HepG2 (cell line): Measurements from ENCODE around the gene CCNB3. TPM values are rescaled to one million over a fixed set of nuclear protein-coding genes. Genes with fewer than 3 reads are reported as not detected.

ENCODE experiments used
- ATAC-seq: fragments of 200-7000 bp; cut with Tn5 transposase; 3 replicates; pipeline ENCODE4 v1.9.1; 2020; ENCODE audit warnings: mild to moderate bottlenecking, moderate library complexity
- BruUV-seq: library from RNA; stranded (reverse); fragments of 400-500 nt; replicated peaks from 2 replicates; lab custom pipeline; 2021; lab: Mats Ljungman, UMichigan
- CTCF ChIA-PET: fragments of 300-600 bp; formaldehyde crosslinking; extraction: SDS; loops from one replicate; lab custom pipeline; 2021; ENCODE audit warnings: low total read pairs, inconsistent platforms, low intra/inter-chr PET ratio; lab: Yijun Ruan, JAX
- POLR2A ChIA-PET: fragments of 350-600 bp; sonication (Branson Sonifier 250); formaldehyde crosslinking; loops from one replicate; lab custom pipeline; 2020; ENCODE audit warnings: antibody characterized with exemption, inconsistent platforms; lab: Yijun Ruan, JAX
- DNase-seq: peaks from one replicate; pipeline ENCODE4 v3.0.0-alpha.2; 2015; ENCODE audit warnings: low spot score
- FAIRE-seq: peaks from 3 replicates; lab custom pipeline; 2011; peaks lifted over from hg19 to GRCh38; lab: Jason Lieb, UNC
- H2AFZ ChIP-seq: one replicate; pipeline ENCODE4 v1.6.1; 2011; ENCODE audit warnings: low read length, inconsistent platforms
- H3K27ac ChIP-seq: fragments of 300-600 bp; 3 replicates; pipeline ENCODE4 v1.8.0; 2011; ENCODE audit warnings: mixed run types, mild to moderate bottlenecking, mixed read lengths, low read length, inconsistent platforms; ENCODE audit not compliant: insufficient read depth; ENCODE audit errors: extremely low read length
- H3K27me3 ChIP-seq, 2 experiments: fragments of 200-600 bp in 1 of 2; 2 replicates in 1 of 2; 3 replicates in 1 of 2; pipeline versions ENCODE4 v1.6.0 to v1.8.0; 2011; ENCODE audit warnings: low read length in 2 of 2, mild to moderate bottlenecking in 2 of 2, moderate library complexity in 2 of 2, inconsistent platforms in 1 of 2; ENCODE audit not compliant: insufficient read depth in 2 of 2, control insufficient read depth in 1 of 2
- H3K36me3 ChIP-seq, 2 experiments: fragments of 200-600 bp in 1 of 2; replicated peaks in 1 of 2; 2 replicates in 1 of 2; 3 replicates in 1 of 2; pipeline versions ENCODE4 v1.5.1 to v1.8.0; 2011; ENCODE audit warnings: low read length in 2 of 2, inconsistent platforms in 1 of 2; ENCODE audit not compliant: insufficient read depth in 2 of 2, control insufficient read depth in 1 of 2
- H3K4me1 ChIP-seq: 2 replicates; pipeline ENCODE4 v1.5.1; 2012; ENCODE audit warnings: low read length, inconsistent platforms; ENCODE audit not compliant: insufficient read depth
- H3K4me2 ChIP-seq: 2 replicates; pipeline ENCODE4 v1.6.0; 2011; ENCODE audit warnings: low read depth, low read length, inconsistent platforms
- H3K4me3 ChIP-seq, 3 experiments: fragments of 200-600 bp in 1 of 3; sonication (generic), shearing (Covaris generic) in 1 of 3; replicated peaks in 1 of 3; 2 replicates each; pipeline ENCODE4 v1.5.1; 2011 to 2016; ENCODE audit warnings: low read length in 3 of 3, inconsistent platforms in 2 of 3, low read depth in 2 of 3, mild to moderate bottlenecking in 2 of 3, control low read depth in 1 of 3, mixed read lengths in 1 of 3; ENCODE audit not compliant: insufficient read depth in 1 of 3
- H3K79me2 ChIP-seq: one replicate; pipeline ENCODE4 v1.6.1; 2011; ENCODE audit warnings: low read length, inconsistent platforms; ENCODE audit not compliant: insufficient read depth
- H3K9ac ChIP-seq: 2 replicates; pipeline ENCODE4 v1.6.0; 2011; ENCODE audit warnings: mild to moderate bottlenecking, low read depth, low read length, inconsistent platforms; ENCODE audit not compliant: insufficient read depth
- H3K9me3 ChIP-seq: 2 replicates; pipeline ENCODE4 v1.5.1; 2012; ENCODE audit warnings: mild to moderate bottlenecking, low read length
- H4K20me1 ChIP-seq: 2 replicates; pipeline ENCODE4 v1.6.0; 2011; ENCODE audit warnings: inconsistent platforms, mild to moderate bottlenecking, low read length, moderate library complexity; ENCODE audit not compliant: insufficient read depth
- CENPT ChIP-seq: sonication (generic); formaldehyde crosslinking; IDR thresholded peaks from 2 replicates; pipeline ENCODE4 v1.8.0; 2022; ENCODE audit warnings: low read depth, mild to moderate bottlenecking, moderate library complexity, missing genetic modification reagents
- IRF2 ChIP-seq: IDR thresholded peaks from 2 replicates; pipeline ENCODE4 v1.6.1; 2018; ENCODE audit warnings: missing genetic modification reagents, missing compliant biosample characterization
- MAFK ChIP-seq, 2 experiments: IDR thresholded peaks in 1 of 2; conservative IDR thresholded peaks in 1 of 2; 2 replicates each; pipeline ENCODE4 v1.6.1; 2011; ENCODE audit warnings: improper control_type of control experiment in 2 of 2, low read length in 2 of 2
- MXD1 ChIP-seq: sonication (generic); formaldehyde crosslinking; IDR thresholded peaks from 2 replicates; pipeline ENCODE4 v1.4.0; 2020; ENCODE audit warnings: mild to moderate bottlenecking, missing genetic modification reagents
- NFE2L2 ChIP-seq: fragments of 150-350 bp; IDR thresholded peaks from 2 replicates; pipeline ENCODE4 v1.6.1; 2014; ENCODE audit warnings: low read length
- SRF ChIP-seq: IDR thresholded peaks from 2 replicates; pipeline ENCODE4 v1.6.1; 2011; ENCODE audit warnings: mild to moderate bottlenecking, low read depth, low read length, moderate library complexity
- WGBS: methylation state at CpG from one replicate; pipeline ENCODE4 v1.1.6; 2017; ENCODE audit warnings: low lambda C conversion rate; 5-methylcytosine and 5-hydroxymethylcytosine counted together
- in situ Hi-C: cut with HindIII; loops from 2 replicates; pipeline ENCODE4 v1.10.0; 2017; ENCODE audit warnings: low pct_unique_long_range_greater_than_20kb; ENCODE audit not compliant: extremely low pct_ligation_motif_present
- intact Hi-C: fragments of 100-400 bp; cut with micrococcal nuclease; formaldehyde crosslinking; loops from one replicate; pipeline ENCODE4 v1.10.0; 2022; ENCODE audit not compliant: unreplicated experiment
- polyA plus RNA-seq, 8 experiments: library from polyadenylated mRNA; depleted of rRNA in 3 of 8; stranded (reverse) in 7 of 8; unstranded in 1 of 8; fragments of >200 nt; fragmentation: Illumina TruSeq in 4 of 8; extraction: Trizol in 4 of 8; gene quantifications; 2 replicates each; pipeline versions ENCODE4 v1.2.1 to v1.2.3, GENCODE V29; 2011 to 2016; ENCODE audit warnings: low read depth in 4 of 8, missing spikeins in 1 of 8, mixed read lengths in 1 of 8; ENCODE audit not compliant: insufficient read depth in 1 of 8
- total RNA-seq, 5 experiments: library from RNA; depleted of rRNA; stranded (reverse); fragments of >200 nt; fragmentation: Illumina TruSeq; extraction: Trizol; gene quantifications; 2 replicates each; pipeline ENCODE4 v1.2.3, GENCODE V29; 2016; ENCODE audit warnings: low read depth in 1 of 5
- TF ChIP-seq, protein P1 (sequence below): sonication (generic); formaldehyde crosslinking; IDR thresholded peaks from 2 replicates; pipeline ENCODE4 v1.5.0; 2020; ENCODE audit warnings: mild to moderate bottlenecking, missing genetic modification reagents, moderate library complexity
- TF ChIP-seq, protein P2 (sequence below): sonication (generic); formaldehyde crosslinking; IDR thresholded peaks from 2 replicates; pipeline ENCODE4 v1.4.0; 2020; ENCODE audit warnings: missing genetic modification reagents, mild to moderate bottlenecking, borderline replicate concordance
- TF ChIP-seq, protein P3 (sequence below): sonication (generic); formaldehyde crosslinking; IDR thresholded peaks from 2 replicates; pipeline ENCODE4 v1.4.0; 2020; ENCODE audit warnings: mild to moderate bottlenecking, missing genetic modification reagents

Gene CCNB3
- total and polyA plus RNA-seq, 2 of the 13 experiments (the other 11 are each of a cell fraction or from before 2014, with no cell fraction given) = 0.04 to 0.07 TPM

- no peak for TF ChIP-seq MXD1
- TF ChIP-seq, all 625 proteins: peak for 0
Observed at GRCh38 chrX:50167366-50167765, 37.2 kb upstream of the CCNB3 start (continued).

GRCh38 chrX:50168241-50168687 is 36.3 kb upstream of the CCNB3 start:
- DNase-seq = no peak
- H3K79me2 ChIP-seq = no peaks in the 10 kb centered on the region
- no peak overlapping the region for H3K4me2 ChIP-seq
- BruUV-seq = no TSS peak
- intact Hi-C loops = no loop called here
- H3K27ac ChIP-seq = no peak overlapping the region
- peak in 1 of 2 experiments; percentile 21; a peak in 1 of 4 replicates for TF ChIP-seq MAFK (conservative IDR thresholded peaks at IDR 0.05 in 1 of 2, IDR thresholded peaks at IDR 0.05 in 1 of 2; ENCODE audit: low read length in 2 of 2)
- TF ChIP-seq, protein P1, sequence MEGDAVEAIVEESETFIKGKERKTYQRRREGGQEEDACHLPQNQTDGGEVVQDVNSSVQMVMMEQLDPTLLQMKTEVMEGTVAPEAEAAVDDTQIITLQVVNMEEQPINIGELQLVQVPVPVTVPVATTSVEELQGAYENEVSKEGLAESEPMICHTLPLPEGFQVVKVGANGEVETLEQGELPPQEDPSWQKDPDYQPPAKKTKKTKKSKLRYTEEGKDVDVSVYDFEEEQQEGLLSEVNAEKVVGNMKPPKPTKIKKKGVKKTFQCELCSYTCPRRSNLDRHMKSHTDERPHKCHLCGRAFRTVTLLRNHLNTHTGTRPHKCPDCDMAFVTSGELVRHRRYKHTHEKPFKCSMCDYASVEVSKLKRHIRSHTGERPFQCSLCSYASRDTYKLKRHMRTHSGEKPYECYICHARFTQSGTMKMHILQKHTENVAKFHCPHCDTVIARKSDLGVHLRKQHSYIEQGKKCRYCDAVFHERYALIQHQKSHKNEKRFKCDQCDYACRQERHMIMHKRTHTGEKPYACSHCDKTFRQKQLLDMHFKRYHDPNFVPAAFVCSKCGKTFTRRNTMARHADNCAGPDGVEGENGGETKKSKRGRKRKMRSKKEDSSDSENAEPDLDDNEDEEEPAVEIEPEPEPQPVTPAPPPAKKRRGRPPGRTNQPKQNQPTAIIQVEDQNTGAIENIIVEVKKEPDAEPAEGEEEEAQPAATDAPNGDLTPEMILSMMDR (CRISPR knock-in tag) = no peak
- TF ChIP-seq, protein P2, sequence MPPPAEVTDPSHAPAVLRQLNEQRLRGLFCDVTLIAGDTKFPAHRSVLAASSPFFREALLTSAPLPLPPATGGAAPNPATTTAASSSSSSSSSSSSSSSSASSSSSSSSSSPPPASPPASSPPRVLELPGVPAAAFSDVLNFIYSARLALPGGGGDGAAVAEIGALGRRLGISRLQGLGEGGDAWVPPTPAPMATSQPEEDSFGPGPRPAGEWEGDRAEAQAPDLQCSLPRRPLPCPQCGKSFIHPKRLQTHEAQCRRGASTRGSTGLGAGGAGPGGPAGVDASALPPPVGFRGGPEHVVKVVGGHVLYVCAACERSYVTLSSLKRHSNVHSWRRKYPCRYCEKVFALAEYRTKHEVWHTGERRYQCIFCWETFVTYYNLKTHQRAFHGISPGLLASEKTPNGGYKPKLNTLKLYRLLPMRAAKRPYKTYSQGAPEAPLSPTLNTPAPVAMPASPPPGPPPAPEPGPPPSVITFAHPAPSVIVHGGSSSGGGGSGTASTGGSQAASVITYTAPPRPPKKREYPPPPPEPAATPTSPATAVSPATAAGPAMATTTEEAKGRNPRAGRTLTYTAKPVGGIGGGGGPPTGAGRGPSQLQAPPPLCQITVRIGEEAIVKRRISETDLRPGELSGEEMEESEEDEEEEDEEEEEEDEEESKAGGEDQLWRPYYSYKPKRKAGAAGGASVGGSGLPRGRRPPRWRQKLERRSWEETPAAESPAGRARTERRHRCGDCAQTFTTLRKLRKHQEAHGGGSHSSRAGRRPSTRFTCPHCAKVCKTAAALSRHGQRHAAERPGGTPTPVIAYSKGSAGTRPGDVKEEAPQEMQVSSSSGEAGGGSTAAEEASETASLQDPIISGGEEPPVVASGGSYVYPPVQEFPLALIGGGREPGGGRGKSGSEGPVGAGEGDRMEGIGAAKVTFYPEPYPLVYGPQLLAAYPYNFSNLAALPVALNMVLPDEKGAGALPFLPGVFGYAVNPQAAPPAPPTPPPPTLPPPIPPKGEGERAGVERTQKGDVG (CRISPR knock-in tag) = no peak
- no peak for TF ChIP-seq CENPT (CRISPR knock-in tag)
- TF ChIP-seq, protein P3, sequence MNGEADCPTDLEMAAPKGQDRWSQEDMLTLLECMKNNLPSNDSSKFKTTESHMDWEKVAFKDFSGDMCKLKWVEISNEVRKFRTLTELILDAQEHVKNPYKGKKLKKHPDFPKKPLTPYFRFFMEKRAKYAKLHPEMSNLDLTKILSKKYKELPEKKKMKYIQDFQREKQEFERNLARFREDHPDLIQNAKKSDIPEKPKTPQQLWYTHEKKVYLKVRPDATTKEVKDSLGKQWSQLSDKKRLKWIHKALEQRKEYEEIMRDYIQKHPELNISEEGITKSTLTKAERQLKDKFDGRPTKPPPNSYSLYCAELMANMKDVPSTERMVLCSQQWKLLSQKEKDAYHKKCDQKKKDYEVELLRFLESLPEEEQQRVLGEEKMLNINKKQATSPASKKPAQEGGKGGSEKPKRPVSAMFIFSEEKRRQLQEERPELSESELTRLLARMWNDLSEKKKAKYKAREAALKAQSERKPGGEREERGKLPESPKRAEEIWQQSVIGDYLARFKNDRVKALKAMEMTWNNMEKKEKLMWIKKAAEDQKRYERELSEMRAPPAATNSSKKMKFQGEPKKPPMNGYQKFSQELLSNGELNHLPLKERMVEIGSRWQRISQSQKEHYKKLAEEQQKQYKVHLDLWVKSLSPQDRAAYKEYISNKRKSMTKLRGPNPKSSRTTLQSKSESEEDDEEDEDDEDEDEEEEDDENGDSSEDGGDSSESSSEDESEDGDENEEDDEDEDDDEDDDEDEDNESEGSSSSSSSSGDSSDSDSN (CRISPR knock-in tag) = no peak
- TF ChIP-seq SRF = no peak
- TF ChIP-seq NFE2L2 = peak; percentile 43; the same call in 1 of the 2 replicates
- no peak for TF ChIP-seq IRF2 (CRISPR knock-in tag)
- ChIA-PET CTCF (no interaction called here), POLR2A (no interaction called here)
- H3K9ac ChIP-seq = no peak overlapping the region
- H3K9me3 ChIP-seq = no peaks in the 10 kb centered on the region
- peak; percentile 4 for FAIRE-seq
- in situ Hi-C loops = no loop called here
- no peak overlapping the region for H3K4me3 ChIP-seq
- peaks cover 8% of the 10 kb centered on the region; the same call in 1 of the 2 replicates for H3K4me1 ChIP-seq
- H3K27me3 ChIP-seq = no peaks in the 10 kb centered on the region
- H3K36me3 ChIP-seq = no peaks in the 10 kb centered on the region
- H2AFZ ChIP-seq = no peak overlapping the region
- 77% methylated on average over 5 of the region's 5 CpGs for WGBS
- ATAC-seq = no peak
- no peaks in the 10 kb centered on the region for H4K20me1 ChIP-seq
